Frontal cortex (tissue), 4 donors: Measurements from ENCODE around the gene DYNC1LI2. TPM values are rescaled to one million over a fixed set of nuclear protein-coding genes. Genes with fewer than 3 reads are reported as not detected.
"Not testable (repeated sequence)": the region's sequence is repeated elsewhere in the genome, so short reads cannot be mapped to it uniquely, and the experiment has no call there.

Source experiments
- DNase-seq, 2 donors: peaks; one replicate each; pipeline ENCODE4 v3.0.0; 2012; ENCODE audit warnings: low spot score in 2 of 2
- FAIRE-seq: peaks from 2 replicates; lab custom pipeline; 2012; peaks lifted over from hg19 to GRCh38; lab: Jason Lieb, UNC
- total RNA-seq: library from RNA; depleted of rRNA; stranded (reverse); fragments of >200 nt; gene quantifications from one replicate; pipeline ENCODE4 v1.2.3, GENCODE V29; 2014
- donor health status: control.
- donor health status: control.
- donor health status: control.

DYNC1LI2 gene
- 183 TPM for total RNA-seq

- FAIRE-seq (no peak), DNase-seq (peak; percentile 90 to 94)
Measured at GRCh38 chr16:66751303-66751991, at the start of gene DYNC1LI2. Gene DYNC1LI2 (minus strand): TSS chr16:66751609. CDS start chr16:66751591, 18 bp downstream.

DNA sequence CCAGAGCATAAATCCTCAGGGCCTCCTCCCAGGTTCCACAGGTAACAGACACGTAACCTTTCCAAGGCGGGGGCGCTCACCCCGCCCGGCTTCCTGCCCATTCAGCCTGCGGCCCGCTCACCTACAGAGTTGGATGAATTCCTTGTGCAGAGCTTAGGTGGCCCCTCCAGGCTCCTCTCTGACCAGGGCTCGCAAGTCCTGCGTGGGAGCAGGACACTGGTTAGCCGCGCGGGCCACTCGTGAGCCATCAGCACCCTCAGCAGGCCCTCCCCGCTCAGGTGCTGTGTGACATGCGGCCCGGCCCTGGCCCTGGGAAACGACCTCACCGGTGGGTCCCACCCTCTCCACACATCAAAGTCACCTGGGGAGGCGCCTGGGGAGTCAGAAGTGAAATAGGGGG, 49.4 kb upstream of the DYNC1LI2 start:
- FAIRE-seq (no peak), DNase-seq (no peak)

DNA sequence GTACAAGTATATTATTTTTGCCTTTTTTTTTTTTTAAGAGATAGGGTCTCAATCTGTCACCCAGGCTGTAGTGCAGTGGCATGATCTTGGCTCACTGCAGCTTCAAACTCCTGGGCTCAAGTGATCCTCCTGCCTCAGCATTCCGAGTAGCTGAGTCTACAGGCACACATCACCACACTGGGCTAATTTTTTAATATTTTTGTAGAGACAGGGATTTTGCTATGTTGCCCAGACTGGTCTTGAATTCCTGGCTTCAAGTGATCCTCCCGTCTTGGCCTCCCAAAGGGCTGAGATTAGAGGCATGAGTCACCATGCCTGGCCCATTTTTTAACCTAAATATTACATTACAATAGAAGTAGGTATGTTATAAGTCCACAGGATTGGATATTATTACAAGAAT, 46.8 kb upstream of the DYNC1LI2 start:
- DNase-seq (no peak), FAIRE-seq (no peak)

DNA sequence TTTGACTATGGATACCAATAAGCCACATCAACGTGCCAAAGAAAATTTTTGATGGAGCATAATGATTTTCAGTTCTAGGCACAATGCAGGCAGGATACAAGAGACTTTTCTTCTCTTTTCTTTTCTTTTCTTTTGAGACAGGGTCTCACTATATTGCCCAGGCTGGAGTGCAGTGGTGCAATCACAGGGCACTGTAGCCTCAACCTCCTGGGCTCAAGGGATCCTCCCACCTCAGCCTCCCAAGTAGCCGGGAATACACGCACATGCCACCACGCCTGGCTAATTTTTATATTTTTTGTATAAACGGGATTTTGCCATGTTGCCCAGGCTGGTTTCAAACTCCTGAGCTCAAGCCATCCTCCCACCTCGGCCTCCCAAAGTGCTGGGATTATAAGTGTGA, 42.6 kb upstream of the DYNC1LI2 start:
- DNase-seq, FAIRE-seq: not testable (repeated sequence)

- DNase-seq (no peak), FAIRE-seq (no peak)
Measured at GRCh38 chr16:66790130-66790733, 38.8 kb upstream of the DYNC1LI2 start.

DNA sequence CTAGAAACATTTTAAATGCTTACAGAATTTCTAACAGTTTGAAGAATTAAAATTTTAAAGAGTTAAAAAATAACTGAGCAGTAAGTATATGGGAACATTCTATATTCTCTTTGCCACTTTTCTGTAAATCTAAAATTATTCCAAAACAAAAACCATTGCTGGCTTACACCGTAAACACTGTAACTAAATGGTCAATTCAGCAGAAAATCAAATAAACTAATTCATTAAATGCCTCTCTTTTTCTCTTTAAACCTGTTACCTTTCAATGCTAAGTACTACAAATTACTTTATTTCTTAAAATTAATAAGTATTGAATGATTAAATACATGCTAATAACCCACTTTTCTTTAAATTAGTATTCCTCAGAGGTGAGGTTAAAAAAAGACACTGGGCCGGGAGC, 36.0 kb upstream of the DYNC1LI2 start:
- no peak for FAIRE-seq

DNA sequence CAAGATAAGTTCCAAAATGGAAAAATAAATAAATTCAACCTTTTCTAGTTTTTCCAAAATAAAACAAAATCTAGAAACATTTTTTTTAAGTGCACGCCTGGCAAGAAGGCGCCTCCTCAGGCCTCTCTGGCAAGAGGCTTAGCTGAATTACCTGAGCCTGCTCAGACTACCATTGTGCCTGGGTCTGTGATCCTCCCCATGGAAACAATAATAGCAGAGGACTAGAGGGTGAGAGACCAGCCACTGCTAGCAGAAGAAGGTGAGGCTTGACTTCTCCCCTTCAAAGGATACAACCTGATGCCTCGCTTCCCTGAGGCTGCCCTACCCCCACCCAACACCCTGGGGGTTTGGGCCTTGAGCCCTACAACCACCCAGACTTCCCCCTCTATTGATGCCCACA, 35.1 kb upstream of the DYNC1LI2 start:
- FAIRE-seq (no peak), DNase-seq (no peak)

More for the DNA sequence above, 36.0 kb upstream of the DYNC1LI2 start:
- no peak for DNase-seq

DNA sequence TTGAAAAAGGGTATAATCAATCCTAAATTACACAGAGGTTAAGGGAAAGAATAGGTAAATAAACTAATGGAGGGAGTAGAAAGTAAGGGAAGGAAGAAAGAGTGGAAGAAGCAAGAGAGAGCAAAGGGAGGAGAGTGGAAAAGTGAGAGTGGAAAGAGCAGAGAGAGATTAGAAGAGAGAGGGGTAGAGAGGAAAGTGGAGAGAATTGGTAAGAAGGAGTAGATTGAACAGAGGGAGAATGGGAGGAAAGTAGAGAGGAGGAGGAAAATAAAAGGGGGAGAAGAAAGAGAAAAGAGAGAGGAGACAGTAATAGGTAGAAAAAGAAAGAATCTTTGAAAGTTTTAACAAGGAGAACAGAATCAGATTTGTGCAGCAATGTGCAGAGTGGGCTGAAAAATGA, 25.0 kb upstream of the DYNC1LI2 start:
- FAIRE-seq (no peak), DNase-seq (no peak)

- DNase-seq (no peak), FAIRE-seq (no peak)
Measured at GRCh38 chr16:66774981-66775380, 23.6 kb upstream of the DYNC1LI2 start.

- no peak for FAIRE-seq
- no peak for DNase-seq
Measured at GRCh38 chr16:66758086-66758485, 6.7 kb upstream of the DYNC1LI2 start.

DNA sequence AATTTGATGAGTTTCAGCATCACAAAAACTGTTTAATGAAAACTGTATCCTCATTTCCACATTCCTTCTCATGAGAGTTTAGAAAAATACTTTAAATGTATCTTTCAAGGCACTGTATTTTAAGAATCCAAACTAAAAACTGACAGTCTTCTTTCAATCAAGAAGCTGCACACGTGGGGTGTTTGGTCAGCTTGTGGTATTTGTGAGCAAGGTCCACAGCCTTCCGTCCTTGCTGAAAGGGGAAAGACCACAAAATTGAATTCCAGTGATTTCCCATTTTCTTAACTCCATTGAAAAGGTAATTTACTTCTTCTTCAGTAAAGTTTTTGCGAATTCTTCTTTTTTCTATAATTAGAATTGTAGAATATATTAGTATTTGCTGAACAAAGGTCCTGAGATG, 3.4 kb upstream of the DYNC1LI2 start:
- FAIRE-seq (no peak), DNase-seq (no peak)

DNA sequence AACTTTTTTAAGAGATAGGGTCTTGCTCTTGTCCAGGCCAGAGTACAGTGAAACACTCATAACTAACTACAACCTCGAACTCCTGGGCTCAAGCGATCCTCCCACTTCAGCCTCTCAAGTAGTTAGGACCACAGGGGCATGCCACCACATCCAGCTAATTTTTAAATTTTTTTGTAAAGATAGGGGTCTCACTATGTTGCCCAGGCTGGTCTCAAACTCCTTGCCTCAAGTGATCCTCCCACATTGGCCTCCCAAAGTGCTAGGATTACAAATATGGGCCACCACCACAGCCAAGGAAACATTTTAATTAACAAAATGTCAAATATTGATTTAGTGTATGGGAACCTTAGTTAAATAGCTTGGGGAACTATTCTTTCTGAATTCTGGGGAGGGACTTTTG, 2.8 kb upstream of the DYNC1LI2 start:
- DNase-seq (no peak), FAIRE-seq (no peak)

GRCh38 chr16:66752958-66753357, 1.5 kb upstream of the DYNC1LI2 start:
- DNase-seq, result no peak
- no peak for FAIRE-seq

- no peak for FAIRE-seq
Measured at GRCh38 chr16:66752379-66752778, 970 bp upstream of the DYNC1LI2 start.

DNA sequence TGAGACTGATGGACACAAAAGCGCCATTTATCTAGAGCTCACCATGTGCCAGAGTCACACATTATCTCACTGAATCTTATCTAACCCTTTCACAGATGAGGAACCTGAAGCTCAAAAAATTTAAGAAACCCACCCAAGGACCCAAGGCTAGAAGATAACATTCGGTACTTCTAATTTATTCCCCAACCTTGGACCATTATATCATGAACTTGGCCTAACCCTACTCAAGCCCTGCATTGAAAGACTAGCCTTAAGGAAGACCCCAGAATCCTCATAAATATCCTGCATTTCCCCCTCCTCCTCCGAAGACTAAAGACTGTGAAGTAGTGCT, 548 bp upstream of the DYNC1LI2 start:
- no peak for DNase-seq
- no peak for FAIRE-seq

More at GRCh38 chr16:66752379-66752778, 970 bp upstream of the DYNC1LI2 start:
- DNase-seq, result peak in 1 of 2 donors; percentile 26

- DNase-seq (peak in 1 of 2 donors; percentile 46), FAIRE-seq (no peak)
Measured at GRCh38 chr16:66751053-66751302, 431 bp downstream of the DYNC1LI2 start.

DNA sequence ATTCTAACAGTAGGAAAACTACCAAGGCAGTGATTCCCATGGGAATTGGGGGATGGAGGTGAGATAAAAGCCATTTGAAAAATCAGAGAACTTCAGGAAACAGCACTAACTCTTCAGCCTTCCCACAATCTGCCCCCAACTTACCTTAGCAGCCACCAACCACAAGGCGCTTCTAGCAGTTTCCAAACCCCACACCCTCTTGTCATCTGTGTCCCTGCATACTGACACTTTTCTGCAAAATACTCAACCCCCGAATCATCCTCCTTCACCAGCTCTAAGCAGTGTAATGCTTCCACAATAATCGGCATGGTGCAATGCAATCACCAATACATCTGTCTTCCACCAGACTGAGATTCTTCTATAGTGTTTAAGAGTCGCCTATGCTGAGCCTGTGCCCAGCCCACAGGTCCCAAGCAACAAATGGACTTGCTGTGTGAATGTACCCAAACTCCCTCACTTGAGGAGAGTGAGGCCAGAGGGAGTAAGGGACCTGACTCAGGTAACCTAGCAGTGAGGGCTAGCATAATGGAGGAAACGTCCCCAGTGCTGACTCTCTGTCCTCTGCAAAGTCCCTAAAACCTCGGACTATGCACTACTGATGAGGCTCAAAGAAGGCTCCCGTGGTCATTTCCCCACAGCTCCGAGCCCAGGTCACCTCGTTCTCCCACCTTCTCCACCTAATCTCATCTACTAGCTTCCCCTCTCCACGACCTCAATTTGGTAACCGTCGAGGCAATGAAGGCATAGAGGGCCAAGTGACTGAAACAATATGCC, 943 bp downstream of the DYNC1LI2 start:
- FAIRE-seq (no peak), DNase-seq (no peak)

DNA sequence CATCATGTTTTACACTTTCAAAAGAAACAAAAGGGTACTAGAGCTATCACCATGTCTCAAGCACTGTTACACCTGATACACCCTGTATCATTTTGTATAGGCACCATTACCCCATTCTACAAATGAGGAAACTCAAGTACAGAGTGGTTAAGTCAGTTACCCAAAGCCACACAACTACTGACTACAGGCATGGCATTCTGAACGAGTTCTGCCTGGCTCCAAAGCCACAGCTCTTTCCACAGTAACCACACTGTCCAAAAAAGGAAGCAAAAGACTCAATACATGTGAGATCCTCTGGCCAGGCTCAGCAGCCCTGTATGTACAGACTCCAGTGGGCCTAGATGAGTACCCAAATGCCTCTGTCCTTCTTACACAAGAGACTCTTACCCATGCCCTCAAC, 4.7 kb downstream of the DYNC1LI2 start:
- DNase-seq (no peak), FAIRE-seq (no peak)

- FAIRE-seq, result no peak
- no peak for DNase-seq
Measured at GRCh38 chr16:66746048-66746447, 5.4 kb downstream of the DYNC1LI2 start.

DNA sequence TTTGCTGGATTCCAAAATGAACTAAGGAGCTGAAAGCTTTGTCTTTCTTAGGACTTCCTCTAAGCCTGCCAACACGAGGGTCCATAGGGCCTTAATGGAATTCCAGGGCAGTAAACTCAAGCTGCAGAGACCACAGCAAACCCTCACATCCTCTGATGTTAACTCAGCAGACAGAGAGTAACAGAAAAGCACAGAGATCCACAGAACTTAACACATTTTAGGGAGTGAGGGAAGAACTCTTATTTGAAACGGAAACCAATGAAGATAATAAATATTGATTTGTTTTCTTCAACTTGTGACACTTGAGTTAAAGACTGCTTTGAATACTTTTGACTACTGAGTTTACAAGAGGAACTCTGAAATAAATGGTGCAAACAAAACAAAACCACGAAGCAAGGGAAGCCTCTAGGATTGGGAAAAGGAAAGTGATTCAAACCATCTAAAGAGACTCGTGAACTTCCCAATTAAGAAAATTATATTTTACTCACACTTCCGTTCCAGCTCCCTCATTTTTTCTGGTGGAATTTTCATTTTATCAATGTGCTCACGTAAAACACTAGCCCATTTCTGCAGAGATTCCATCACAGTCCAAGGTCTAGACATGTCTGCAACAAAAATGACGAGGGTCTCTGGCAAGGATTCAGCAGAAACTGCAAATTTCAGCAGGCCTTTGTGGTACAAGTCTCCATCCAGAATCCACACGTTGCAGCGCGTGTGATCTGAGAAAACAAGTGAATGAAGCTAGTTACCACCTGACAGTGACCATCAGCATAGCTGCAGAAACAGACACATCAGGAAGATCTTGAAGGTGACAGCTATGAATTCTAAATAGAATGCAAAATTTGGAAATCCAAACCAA, 9.2 kb downstream of the DYNC1LI2 start:
- DNase-seq (no peak), FAIRE-seq (no peak)
